Epithelial cell of proximal tubule (primary cell): Measurements from ENCODE around the gene SSTR1. TPM values are rescaled to one million over a fixed set of nuclear protein-coding genes. Genes with fewer than 3 reads are reported as not detected.

Source experiments
- DNase-seq: peaks from one replicate; pipeline ENCODE4 v3.0.0-alpha.2; 2011; ENCODE audit warnings: low read depth
- H3K4me3 ChIP-seq: 2 replicates; pipeline ENCODE4 v1.5.1; 2011; ENCODE audit warnings: low read depth, mild to moderate bottlenecking, low read length
- CTCF ChIP-seq: conservative IDR thresholded peaks from 2 replicates; pipeline ENCODE4 v1.5.1; 2012; ENCODE audit warnings: low read depth, mild to moderate bottlenecking, low read length
- total RNA-seq: library from RNA; depleted of rRNA; stranded (reverse); fragments of >200 nt; gene quantifications from 2 replicates; pipeline ENCODE4 v1.2.3, GENCODE V29; 2015

SSTR1 gene
- total RNA-seq, 1 donor from 2014 or later, result 0.06 TPM

GRCh38 chr14:38213001-38213400 lies 5.3 kb downstream of the SSTR1 start:
- DNase-seq, result no peak
- no peak for TF ChIP-seq CTCF
- H3K4me3 ChIP-seq, result no peak overlapping the region

GRCh38 chr14:38217553-38217952 lies 9.8 kb downstream of the SSTR1 start:
- no peak overlapping the region for H3K4me3 ChIP-seq
- TF ChIP-seq CTCF, result no peak
- no peak for DNase-seq

- DNase-seq, result no peak
- TF ChIP-seq CTCF, result no peak
- H3K4me3 ChIP-seq, result no peak overlapping the region
Observed at GRCh38 chr14:38221077-38221476, 13.4 kb downstream of the SSTR1 start.

- H3K4me3 ChIP-seq, result no peak overlapping the region
- DNase-seq, result no peak
- TF ChIP-seq CTCF, result no peak
Observed at GRCh38 chr14:38224338-38224737, 16.6 kb downstream of the SSTR1 start.

- DNase-seq, result no peak
- no peak overlapping the region for H3K4me3 ChIP-seq
- TF ChIP-seq CTCF, result no peak
Observed at GRCh38 chr14:38225946-38226345, 18.2 kb downstream of the SSTR1 start.

GRCh38 chr14:38226366-38226765 lies 18.7 kb downstream of the SSTR1 start:
- DNase-seq, result no peak
- TF ChIP-seq CTCF, result no peak
- no peak overlapping the region for H3K4me3 ChIP-seq

- no peak for DNase-seq
- no peak overlapping the region for H3K4me3 ChIP-seq
- no peak for TF ChIP-seq CTCF
Observed at GRCh38 chr14:38233218-38233617, 25.5 kb downstream of the SSTR1 start.
